ENCODE results near the gene ST8SIA6.

DNA sequence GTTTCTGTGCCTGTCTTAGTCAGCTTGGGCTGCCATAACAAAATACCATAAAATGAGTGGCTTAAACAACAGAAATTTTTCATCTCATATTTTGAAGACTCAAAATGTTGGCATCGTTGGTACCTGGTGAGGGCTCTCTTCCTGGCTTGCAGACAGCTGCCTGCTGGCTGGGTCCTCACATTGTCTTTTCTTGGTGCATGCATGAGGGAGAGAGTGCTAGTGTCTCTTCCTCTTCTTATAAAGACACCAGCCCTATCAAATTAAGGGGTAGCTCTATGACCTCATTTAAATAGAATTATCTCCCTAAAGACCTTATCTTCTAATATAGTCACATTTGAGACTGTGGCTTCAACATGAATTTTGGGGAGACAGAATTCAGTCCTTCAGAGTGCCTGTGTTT, 39.9 kb downstream of the ST8SIA6 start:
- TF ChIP-seq, protein P1, sequence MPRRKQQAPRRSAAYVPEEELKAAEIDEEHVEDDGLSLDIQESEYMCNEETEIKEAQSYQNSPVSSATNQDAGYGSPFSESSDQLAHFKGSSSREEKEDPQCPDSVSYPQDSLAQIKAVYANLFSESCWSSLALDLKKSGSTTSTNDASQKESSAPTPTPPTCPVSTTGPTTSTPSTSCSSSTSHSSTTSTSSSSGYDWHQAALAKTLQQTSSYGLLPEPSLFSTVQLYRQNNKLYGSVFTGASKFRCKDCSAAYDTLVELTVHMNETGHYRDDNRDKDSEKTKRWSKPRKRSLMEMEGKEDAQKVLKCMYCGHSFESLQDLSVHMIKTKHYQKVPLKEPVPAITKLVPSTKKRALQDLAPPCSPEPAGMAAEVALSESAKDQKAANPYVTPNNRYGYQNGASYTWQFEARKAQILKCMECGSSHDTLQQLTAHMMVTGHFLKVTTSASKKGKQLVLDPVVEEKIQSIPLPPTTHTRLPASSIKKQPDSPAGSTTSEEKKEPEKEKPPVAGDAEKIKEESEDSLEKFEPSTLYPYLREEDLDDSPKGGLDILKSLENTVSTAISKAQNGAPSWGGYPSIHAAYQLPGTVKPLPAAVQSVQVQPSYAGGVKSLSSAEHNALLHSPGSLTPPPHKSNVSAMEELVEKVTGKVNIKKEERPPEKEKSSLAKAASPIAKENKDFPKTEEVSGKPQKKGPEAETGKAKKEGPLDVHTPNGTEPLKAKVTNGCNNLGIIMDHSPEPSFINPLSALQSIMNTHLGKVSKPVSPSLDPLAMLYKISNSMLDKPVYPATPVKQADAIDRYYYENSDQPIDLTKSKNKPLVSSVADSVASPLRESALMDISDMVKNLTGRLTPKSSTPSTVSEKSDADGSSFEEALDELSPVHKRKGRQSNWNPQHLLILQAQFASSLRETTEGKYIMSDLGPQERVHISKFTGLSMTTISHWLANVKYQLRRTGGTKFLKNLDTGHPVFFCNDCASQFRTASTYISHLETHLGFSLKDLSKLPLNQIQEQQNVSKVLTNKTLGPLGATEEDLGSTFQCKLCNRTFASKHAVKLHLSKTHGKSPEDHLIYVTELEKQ (tag by site-specific recombination; IDR thresholded peaks at IDR 0.05; ENCODE audit: borderline replicate concordance) = no peak
- TF ChIP-seq ZNF660 (tag by site-specific recombination; IDR thresholded peaks at IDR 0.05) = no peak
- TF ChIP-seq ZNF404 (tag by site-specific recombination; IDR thresholded peaks at IDR 0.05) = no peak
- TF ChIP-seq CTCF (tag by site-specific recombination; IDR thresholded peaks at IDR 0.05) = no peak
- no peak for TF ChIP-seq REST (tag by site-specific recombination; IDR thresholded peaks at IDR 0.05)

Measured in HEK293 (cell line).